Endothelial cell of umbilical vein (primary cell): ENCODE data around the gene ARHGEF19. TPM values are rescaled to one million over a fixed set of nuclear protein-coding genes. Genes with fewer than 3 reads are reported as not detected.

Experiments
- BruUV-seq: library from RNA; stranded (reverse); fragments of 400-500 nt; replicated peaks from 2 replicates; lab custom pipeline; 2021; lab: Mats Ljungman, UMichigan
- CTCF ChIA-PET: fragments of 300-600, 350-600 bp; sonication (Branson Sonifier 250); formaldehyde crosslinking; loops from one replicate; lab custom pipeline; 2021; ENCODE audit warnings: antibody characterized with exemption, inconsistent platforms; lab: Charles Lee
- POLR2A ChIA-PET: fragments of 300-600, 350-600 bp; sonication (Branson Sonifier 250); formaldehyde crosslinking; loops from one replicate; lab custom pipeline; 2021; ENCODE audit warnings: antibody characterized with exemption, inconsistent platforms; lab: Charles Lee
- DNase-seq: peaks from one replicate; pipeline ENCODE4 v3.0.0-alpha.2; 2011; ENCODE audit warnings: low read depth, low spot score
- FAIRE-seq: peaks from 2 replicates; lab custom pipeline; 2011; peaks lifted over from hg19 to GRCh38; lab: Jason Lieb, UNC
- H2AFZ ChIP-seq: 2 replicates; pipeline ENCODE4 v1.6.0; 2012; ENCODE audit warnings: low read depth, low read length, control low read depth, inconsistent platforms
- H3K27ac ChIP-seq: 2 replicates; pipeline ENCODE4 v1.5.1; 2011; ENCODE audit warnings: low read depth, mild to moderate bottlenecking, control low read depth, low read length, moderate library complexity; ENCODE audit not compliant: insufficient read depth
- H3K27me3 ChIP-seq, 2 experiments: 2 replicates each; pipeline versions ENCODE4 v1.6.0 to v1.6.1; 2011; ENCODE audit warnings: low read length in 2 of 2, mixed read lengths in 1 of 2; ENCODE audit not compliant: control insufficient read depth in 2 of 2, insufficient read depth in 2 of 2
- H3K36me3 ChIP-seq, 2 experiments: 2 replicates in 1 of 2; 3 replicates in 1 of 2; pipeline ENCODE4 v1.5.1; 2011; ENCODE audit warnings: low read length in 2 of 2, mild to moderate bottlenecking in 1 of 2, moderate library complexity in 1 of 2; ENCODE audit not compliant: control insufficient read depth in 2 of 2, insufficient read depth in 2 of 2; ENCODE audit errors: extremely low read depth in 1 of 2
- H3K4me1 ChIP-seq: 3 replicates; pipeline ENCODE4 v1.5.1; 2011; ENCODE audit warnings: mild to moderate bottlenecking, low read length; ENCODE audit not compliant: control insufficient read depth, insufficient read depth; ENCODE audit errors: extremely low read depth
- H3K4me2 ChIP-seq: 2 replicates; pipeline ENCODE4 v1.6.1; 2011; ENCODE audit warnings: low read length, control low read depth, mixed read lengths; ENCODE audit not compliant: insufficient read depth
- H3K4me3 ChIP-seq, 3 experiments: fragments of 200-600 bp in 1 of 3; sonication (generic), shearing (Covaris generic) in 1 of 3; replicated peaks in 1 of 3; 2 replicates each; pipeline ENCODE4 v1.5.1; 2011 to 2016; ENCODE audit warnings: control low read depth in 3 of 3, low read length in 3 of 3, mild to moderate bottlenecking in 2 of 3, inconsistent platforms in 1 of 3, low read depth in 1 of 3, moderate library complexity in 1 of 3; ENCODE audit not compliant: insufficient read depth in 1 of 3
- H3K79me2 ChIP-seq: 2 replicates; pipeline ENCODE4 v1.6.0; 2012; ENCODE audit warnings: low read length, inconsistent platforms; ENCODE audit not compliant: control insufficient read depth, insufficient read depth
- H3K9ac ChIP-seq: replicated peaks from 2 replicates; pipeline ENCODE3; 2011; ENCODE audit warnings: low read length, control low read depth; ENCODE audit not compliant: insufficient read depth; ENCODE audit errors: extremely low read depth
- H3K9me1 ChIP-seq: replicated peaks from 3 replicates; pipeline ENCODE4 v1.6.0; 2011; ENCODE audit warnings: mild to moderate bottlenecking, low read length; ENCODE audit not compliant: control insufficient read depth, insufficient read depth; ENCODE audit errors: extremely low read depth
- H3K9me3 ChIP-seq: replicated peaks from 2 replicates; pipeline ENCODE4 v1.5.1; 2012; ENCODE audit warnings: low read length, inconsistent platforms; ENCODE audit not compliant: control insufficient read depth, insufficient read depth
- H4K20me1 ChIP-seq: replicated peaks from 2 replicates; pipeline ENCODE3; 2011; ENCODE audit warnings: mild to moderate bottlenecking, low read length; ENCODE audit not compliant: control insufficient read depth, insufficient read depth; ENCODE audit errors: extremely low read depth
- EZH2 ChIP-seq: IDR thresholded peaks from 2 replicates; pipeline ENCODE4 v1.6.1; 2012; ENCODE audit warnings: borderline replicate concordance, low read depth, mild to moderate bottlenecking, moderate library complexity, low read length, inconsistent platforms; ENCODE audit not compliant: severe bottlenecking
- FOS ChIP-seq: IDR thresholded peaks from 2 replicates; pipeline ENCODE4 v1.6.1; 2011; ENCODE audit warnings: mild to moderate bottlenecking, low read length, moderate library complexity, borderline replicate concordance; ENCODE audit not compliant: insufficient read depth
- GATA2 ChIP-seq: IDR thresholded peaks from 2 replicates; pipeline ENCODE4 v1.7.0; 2011; ENCODE audit warnings: low read depth, mild to moderate bottlenecking, moderate library complexity, mixed read lengths, low read length; ENCODE audit not compliant: insufficient read length, insufficient read depth
- JUN ChIP-seq: IDR thresholded peaks from 2 replicates; pipeline ENCODE4 v1.6.1; 2011; ENCODE audit warnings: borderline replicate concordance, low read depth; ENCODE audit not compliant: insufficient read length, insufficient read depth
- MYC ChIP-seq: IDR thresholded peaks from one replicate; pipeline ENCODE4 v1.6.1; 2011; ENCODE audit warnings: mild to moderate bottlenecking, low read depth, low read length
- POLR2A ChIP-seq: IDR thresholded peaks from 2 replicates; pipeline ENCODE4 v1.6.1; 2012; ENCODE audit warnings: low read depth, mild to moderate bottlenecking, control low read depth, low read length
- POLR2AphosphoS5 ChIP-seq: IDR thresholded peaks from 2 replicates; pipeline ENCODE4 v1.6.1; 2012; ENCODE audit warnings: low read depth, mild to moderate bottlenecking, control low read depth, low read length, moderate library complexity; ENCODE audit not compliant: insufficient read depth
- dilution Hi-C: fragments of 300-500 bp; cut with MboI; formaldehyde crosslinking; loops from one replicate; pipeline ENCODE4 v1.15.0; 2019; ENCODE audit warnings: low sequenced_read_pairs; ENCODE audit not compliant: extremely low pct_ligation_motif_present
- intact Hi-C: fragments of 100-400 bp; cut with micrococcal nuclease; formaldehyde crosslinking; loops from one replicate; pipeline ENCODE4 v1.10.0; 2022
- polyA plus RNA-seq, 4 experiments: library from polyadenylated mRNA; depleted of rRNA in 3 of 4; stranded (reverse) in 3 of 4; unstranded in 1 of 4; fragments of >200 nt; gene quantifications; 2 replicates each; pipeline versions ENCODE4 v1.2.1 to v1.2.3, GENCODE V29; 2011 to 2012; ENCODE audit warnings: missing spikeins in 1 of 4
- total RNA-seq: library from RNA; stranded (reverse); gene quantifications from 2 replicates; pipeline ENCODE4 v1.2.3, GENCODE V29; 2021
- TF ChIP-seq, protein P1 (sequence below): IDR thresholded peaks from 2 replicates; pipeline ENCODE4 v1.6.1; 2011; ENCODE audit not compliant: insufficient read depth, insufficient read length
- TF ChIP-seq, protein P2 (sequence below), 2 donors: IDR thresholded peaks; 1 replicate in 1 of 2; 2 replicates in 1 of 2; pipeline ENCODE4 v1.5.1; 2011; ENCODE audit warnings: low read length in 2 of 2, mild to moderate bottlenecking in 2 of 2, moderate library complexity in 2 of 2, control low read depth in 1 of 2, inconsistent platforms in 1 of 2, low read depth in 1 of 2; ENCODE audit not compliant: insufficient read depth in 1 of 2; ENCODE audit errors: extremely low read depth in 1 of 2

Gene ARHGEF19
- total and polyA plus RNA-seq, 2 donors (not counting 3 experiments of a cell fraction or from before 2014, with no cell fraction given), result 6.2 to 8.0 TPM

DNA sequence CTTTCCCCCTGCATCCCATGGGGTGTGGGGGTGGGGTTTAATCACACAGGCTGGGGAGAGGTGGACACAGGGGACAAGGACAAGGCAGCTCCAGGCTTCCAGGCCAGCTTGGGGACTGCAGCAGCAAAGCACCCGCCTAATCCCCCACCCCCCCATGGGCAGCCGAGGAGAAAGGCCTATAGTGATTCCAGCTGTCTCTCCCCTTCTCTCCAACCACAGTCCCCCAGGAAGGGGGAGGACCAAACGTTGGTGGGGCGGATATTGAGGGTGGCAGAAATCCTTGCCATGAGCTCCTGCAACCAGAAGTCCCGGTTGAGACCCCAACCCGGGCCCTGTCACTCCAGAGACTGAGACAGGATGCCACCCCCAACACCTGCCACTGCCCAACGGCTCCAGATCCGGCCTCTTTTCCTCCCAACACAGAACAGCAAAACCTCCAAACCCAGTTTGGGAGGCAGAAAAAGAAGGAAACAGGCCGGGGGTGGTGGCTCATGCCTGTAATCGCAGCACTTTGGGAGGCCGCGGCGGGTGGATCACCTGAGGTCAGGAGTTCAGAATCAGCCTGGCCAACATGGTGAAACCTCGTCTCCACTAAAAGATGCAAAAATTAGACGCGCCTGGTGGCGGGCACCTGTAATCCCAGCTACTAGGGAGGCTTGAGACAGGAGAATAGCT, 58.3 kb downstream of the ARHGEF19 start:
- H3K27me3 ChIP-seq, result no peaks in the 10 kb centered on the region
- H3K4me2 ChIP-seq, result peak overlapping the region; percentile 95
- H3K4me1 ChIP-seq, result peaks cover 59% of the 10 kb centered on the region
- no peak for DNase-seq
- intact Hi-C loops, result loop anchor here (1.0 kb wide), 1 partner anchor 9 kb away; no protein-coding TSS in a partner anchor
- H2AFZ ChIP-seq, result no peak overlapping the region
- peak overlapping the region; percentile 65 to 88 (median 87) for H3K4me3 ChIP-seq
- TSS peak; percentile 11 for BruUV-seq
- no peaks in the 10 kb centered on the region for H4K20me1 ChIP-seq
- TF ChIP-seq MYC, result no peak
- H3K27ac ChIP-seq, result peak overlapping the region; percentile 82
- peak; percentile 68 for FAIRE-seq
- ChIA-PET POLR2A (interaction anchor here (0.6 to 3.9 kb wide), 7 partner anchors 8 to 305 kb away, joined by 3 to 22 read pairs (median 6); no protein-coding TSS in a partner anchor), CTCF (interaction anchor here (0.6 to 7.9 kb wide), 11 partner anchors 9 to 209 kb away, joined by 3 to 154 read pairs (median 9); no protein-coding TSS in a partner anchor)
- H3K9me3 ChIP-seq, result no peaks in the 10 kb centered on the region
- dilution Hi-C loops, result no loop called here
- H3K79me2 ChIP-seq, result peaks cover 76% of the 10 kb centered on the region
- H3K36me3 ChIP-seq, result peaks cover 13 to 16% of the 10 kb centered on the region in 2 experiments
- H3K9me1 ChIP-seq, result no peaks in the 10 kb centered on the region
- H3K9ac ChIP-seq, result peak overlapping the region; percentile 89

DNA sequence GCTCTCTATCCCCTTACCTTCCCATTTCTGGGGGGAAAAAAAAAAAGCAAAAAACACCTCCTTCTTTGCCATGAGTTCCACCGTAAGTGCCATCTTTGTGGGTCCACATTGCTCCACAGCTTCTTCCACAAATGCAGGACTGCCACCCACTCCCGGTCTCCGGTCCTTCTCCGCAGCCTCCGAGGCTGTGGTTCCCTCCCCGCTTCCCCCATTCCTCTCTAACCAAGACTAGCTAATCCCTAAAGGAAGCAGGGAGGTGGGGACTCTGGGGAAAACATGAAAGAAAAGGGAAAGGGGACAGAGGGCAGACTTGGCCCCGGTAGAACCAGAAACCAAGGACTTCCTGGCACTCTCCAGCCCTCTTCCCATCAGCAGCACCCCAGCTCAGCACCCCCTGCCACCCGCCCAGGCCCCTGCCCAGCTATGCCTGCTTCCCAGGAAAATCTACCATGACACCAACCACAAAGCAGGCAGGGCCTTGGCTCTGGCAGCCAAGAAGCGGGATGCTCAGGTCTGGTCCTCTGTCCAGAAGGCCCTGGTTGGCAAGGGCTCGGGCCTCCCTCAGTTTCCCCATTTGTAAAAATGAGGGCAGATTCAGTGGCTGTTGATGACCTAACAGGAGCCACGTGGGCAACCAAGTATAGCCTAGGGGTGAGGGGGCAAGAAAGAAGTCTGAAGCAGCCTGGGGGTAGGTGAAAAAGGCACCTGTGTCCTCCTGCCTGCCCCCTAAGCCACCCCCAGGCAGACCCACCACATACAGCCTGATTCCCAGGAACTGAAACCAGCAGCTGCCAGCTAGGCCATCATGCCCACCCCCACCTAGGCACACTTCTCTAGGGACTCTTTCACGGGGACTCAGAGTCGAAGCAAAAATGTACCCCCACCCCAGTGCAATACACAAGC, 59.1 kb downstream of the ARHGEF19 start:
- dilution Hi-C loops, result no loop called here
- peaks cover 19 to 24% of the 10 kb centered on the region in 2 experiments for H3K36me3 ChIP-seq
- H3K4me2 ChIP-seq, result peak overlapping the region; percentile 95
- H3K9me1 ChIP-seq, result no peaks in the 10 kb centered on the region
- H3K4me3 ChIP-seq, result peak overlapping the region; percentile 65 to 88 (median 87)
- peak overlapping the region; percentile 82 for H3K27ac ChIP-seq
- H3K4me1 ChIP-seq, result peaks cover 67% of the 10 kb centered on the region
- H3K9me3 ChIP-seq, result no peaks in the 10 kb centered on the region
- H2AFZ ChIP-seq, result no peak overlapping the region
- intact Hi-C loops, result loop anchor here (1.0 kb wide), 1 partner anchor 8 kb away; no protein-coding TSS in a partner anchor
- no peaks in the 10 kb centered on the region for H3K27me3 ChIP-seq
- no TSS peak for BruUV-seq
- ChIA-PET POLR2A (interaction anchor here (0.6 to 3.9 kb wide), 9 partner anchors 10 to 98 kb away, joined by 3 to 17 read pairs (median 3); no protein-coding TSS in a partner anchor), CTCF (interaction anchor here (0.9 to 7.9 kb wide), 8 partner anchors 8 to 210 kb away, joined by 4 to 154 read pairs (median 27); no protein-coding TSS in a partner anchor)
- peaks cover 84% of the 10 kb centered on the region for H3K79me2 ChIP-seq
- TF ChIP-seq, protein P1, sequence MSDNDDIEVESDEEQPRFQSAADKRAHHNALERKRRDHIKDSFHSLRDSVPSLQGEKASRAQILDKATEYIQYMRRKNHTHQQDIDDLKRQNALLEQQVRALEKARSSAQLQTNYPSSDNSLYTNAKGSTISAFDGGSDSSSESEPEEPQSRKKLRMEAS, result no peak
- no peak for TF ChIP-seq POLR2AphosphoS5
- TF ChIP-seq JUN, result no peak
- TF ChIP-seq MYC, result no peak
- TF ChIP-seq FOS, result no peak
- no peak for TF ChIP-seq POLR2A
- no peak for TF ChIP-seq EZH2
- TF ChIP-seq, protein P2, sequence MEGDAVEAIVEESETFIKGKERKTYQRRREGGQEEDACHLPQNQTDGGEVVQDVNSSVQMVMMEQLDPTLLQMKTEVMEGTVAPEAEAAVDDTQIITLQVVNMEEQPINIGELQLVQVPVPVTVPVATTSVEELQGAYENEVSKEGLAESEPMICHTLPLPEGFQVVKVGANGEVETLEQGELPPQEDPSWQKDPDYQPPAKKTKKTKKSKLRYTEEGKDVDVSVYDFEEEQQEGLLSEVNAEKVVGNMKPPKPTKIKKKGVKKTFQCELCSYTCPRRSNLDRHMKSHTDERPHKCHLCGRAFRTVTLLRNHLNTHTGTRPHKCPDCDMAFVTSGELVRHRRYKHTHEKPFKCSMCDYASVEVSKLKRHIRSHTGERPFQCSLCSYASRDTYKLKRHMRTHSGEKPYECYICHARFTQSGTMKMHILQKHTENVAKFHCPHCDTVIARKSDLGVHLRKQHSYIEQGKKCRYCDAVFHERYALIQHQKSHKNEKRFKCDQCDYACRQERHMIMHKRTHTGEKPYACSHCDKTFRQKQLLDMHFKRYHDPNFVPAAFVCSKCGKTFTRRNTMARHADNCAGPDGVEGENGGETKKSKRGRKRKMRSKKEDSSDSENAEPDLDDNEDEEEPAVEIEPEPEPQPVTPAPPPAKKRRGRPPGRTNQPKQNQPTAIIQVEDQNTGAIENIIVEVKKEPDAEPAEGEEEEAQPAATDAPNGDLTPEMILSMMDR (IDR thresholded peaks at IDR 0.05; ENCODE audit: extremely low read depth in 1 of 2, insufficient read depth in 1 of 2, low read depth in 1 of 2, low read length in 2 of 2), result no peak
- TF ChIP-seq GATA2, result no peak
- FAIRE-seq (peak; percentile 72), DNase-seq (peak; percentile 42)
- no peaks in the 10 kb centered on the region for H4K20me1 ChIP-seq
- peak overlapping the region; percentile 89 for H3K9ac ChIP-seq
